Germinal center (tissue), 1 donor: Measurements from ENCODE around the gene MAMSTR.
"Not testable (repeated sequence)": the region's sequence is repeated elsewhere in the genome, so short reads cannot be mapped to it uniquely, and the experiment has no call there.

Experiments used
- DNase-seq: peaks from one replicate; pipeline ENCODE4 v3.0.0; 2012; ENCODE audit warnings: mixed read lengths, low spot score

The MAMSTR gene

DNA sequence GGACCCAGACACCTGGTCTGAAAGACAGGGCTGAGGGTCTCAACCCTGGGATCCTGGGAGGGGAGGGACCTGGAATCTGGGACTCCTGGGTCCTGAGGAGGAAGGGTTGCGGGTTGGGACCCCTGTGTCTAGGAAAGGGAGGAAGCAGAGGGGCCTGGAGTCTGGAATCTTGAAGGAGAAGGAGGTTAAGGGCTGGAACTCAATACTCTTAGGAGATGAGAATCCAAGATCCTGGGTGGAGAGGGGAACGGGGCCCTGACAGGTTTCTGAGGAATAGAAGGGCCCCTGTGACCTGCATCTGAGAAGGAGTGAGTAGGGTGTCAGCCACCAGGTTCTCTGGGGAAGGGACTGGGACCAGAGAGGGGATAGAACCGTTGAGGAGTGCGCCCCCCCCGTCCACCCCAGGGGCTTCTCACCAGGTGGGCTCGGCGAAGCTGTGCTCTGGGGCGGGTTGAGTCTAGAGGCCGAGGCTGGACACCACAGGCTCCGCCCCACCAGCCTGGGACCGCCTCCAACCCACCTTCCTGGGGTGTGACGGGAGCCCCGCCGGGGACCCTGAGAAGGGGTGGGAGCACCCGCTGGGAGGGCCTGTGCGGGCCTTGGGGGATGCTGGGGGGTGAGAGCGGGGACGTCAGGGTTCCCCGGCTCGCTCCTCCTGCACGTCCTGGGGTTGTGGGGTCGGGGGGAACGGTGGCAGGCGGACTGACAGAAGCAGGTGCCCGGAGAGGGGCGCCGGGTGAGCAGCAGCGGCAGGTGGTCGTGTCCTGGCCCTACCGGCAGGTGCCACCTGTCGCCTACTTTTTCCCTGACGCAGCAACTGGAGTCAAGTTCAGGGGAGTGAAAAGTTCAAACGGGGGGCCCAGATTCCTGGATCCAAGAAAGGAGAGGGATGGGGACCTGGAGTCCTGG is at the start of gene MAMSTR:
TSS of gene MAMSTR (minus strand) at position 463 of the 909 bp plus-strand sequence. CDS start 694 bp downstream, outside the sequence.
- no peak for DNase-seq

GRCh38 chr19:48768994-48769713 is 49.6 kb upstream of the MAMSTR start:
- no peak for DNase-seq

- DNase-seq = not testable (repeated sequence)
Measured at GRCh38 chr19:48768171-48768753, 48.7 kb upstream of the MAMSTR start.

- DNase-seq = not testable (repeated sequence)
Measured at GRCh38 chr19:48765816-48766215, 46.3 kb upstream of the MAMSTR start.

- DNase-seq = no peak
Measured at GRCh38 chr19:48760504-48761205, 41.1 kb upstream of the MAMSTR start.

DNA sequence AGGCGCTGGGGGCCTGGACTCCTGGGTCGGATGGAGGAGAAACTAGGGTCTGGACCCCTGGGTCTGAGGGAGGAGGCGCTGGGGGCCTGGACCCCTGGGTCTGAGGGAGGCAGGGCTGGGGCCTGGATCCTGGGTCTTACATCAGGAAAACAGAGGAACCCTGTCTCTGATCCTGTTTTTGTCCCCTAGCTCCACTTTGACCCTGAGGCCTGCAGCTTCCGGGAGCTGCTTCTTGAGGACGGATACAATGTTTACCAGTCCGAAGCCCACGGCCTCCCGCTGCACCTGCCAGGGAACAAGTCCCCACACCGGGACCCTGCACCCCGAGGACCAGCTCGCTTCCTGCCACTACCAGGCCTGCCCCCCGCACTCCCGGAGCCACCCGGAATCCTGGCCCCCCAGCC is 38.2 kb upstream of the MAMSTR start:
- no peak for DNase-seq

DNA sequence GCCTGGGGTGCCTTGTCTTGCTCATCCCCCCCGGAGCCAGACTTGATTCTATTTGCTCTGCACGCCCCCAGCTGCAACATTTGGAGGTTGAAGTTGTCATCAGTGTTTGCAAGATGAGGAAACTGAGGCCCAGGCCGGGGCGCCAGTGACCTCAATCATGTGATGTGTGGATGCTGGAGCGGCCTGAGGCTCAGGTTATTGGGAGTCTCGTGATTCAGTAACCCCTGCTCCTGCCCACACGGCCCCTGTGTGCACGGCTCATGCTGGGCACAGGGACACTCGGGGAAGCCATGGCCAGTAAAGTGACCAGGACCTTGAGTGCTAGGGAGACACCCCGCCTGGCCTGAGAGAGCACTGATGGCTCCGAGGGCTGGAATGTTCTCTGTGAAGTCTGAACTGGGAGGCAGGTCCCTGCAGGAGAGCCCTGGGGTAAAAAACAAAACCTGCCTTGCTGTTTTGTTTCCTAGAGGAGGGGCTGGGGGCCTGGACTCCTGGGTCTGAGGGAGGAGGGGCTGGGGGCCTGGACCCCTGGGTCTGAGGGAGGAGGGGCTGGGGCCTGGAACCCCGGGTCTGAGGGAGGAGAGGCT is 37.7 kb upstream of the MAMSTR start:
- no peak for DNase-seq

GRCh38 chr19:48756686-48757085 is 37.2 kb upstream of the MAMSTR start:
- no peak for DNase-seq

GRCh38 chr19:48756212-48756611 is 36.7 kb upstream of the MAMSTR start:
- no peak for DNase-seq

DNA sequence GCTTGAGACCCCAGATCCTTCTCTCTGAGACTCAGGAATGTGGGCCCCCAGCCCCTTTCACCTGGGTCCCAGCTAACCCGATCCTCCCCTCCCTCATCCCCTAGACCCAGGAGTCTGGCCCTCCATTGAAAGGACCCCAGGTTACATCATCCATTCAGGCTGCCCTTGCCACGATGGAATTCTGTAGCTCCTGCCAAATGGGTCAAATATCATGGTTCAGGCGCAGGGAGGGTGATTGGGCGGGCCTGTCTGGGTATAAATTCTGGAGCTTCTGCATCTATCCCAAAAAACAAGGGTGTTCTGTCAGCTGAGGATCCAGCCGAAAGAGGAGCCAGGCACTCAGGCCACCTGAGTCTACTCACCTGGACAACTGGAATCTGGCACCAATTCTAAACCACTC is 36.3 kb upstream of the MAMSTR start:
- DNase-seq = no peak

DNA sequence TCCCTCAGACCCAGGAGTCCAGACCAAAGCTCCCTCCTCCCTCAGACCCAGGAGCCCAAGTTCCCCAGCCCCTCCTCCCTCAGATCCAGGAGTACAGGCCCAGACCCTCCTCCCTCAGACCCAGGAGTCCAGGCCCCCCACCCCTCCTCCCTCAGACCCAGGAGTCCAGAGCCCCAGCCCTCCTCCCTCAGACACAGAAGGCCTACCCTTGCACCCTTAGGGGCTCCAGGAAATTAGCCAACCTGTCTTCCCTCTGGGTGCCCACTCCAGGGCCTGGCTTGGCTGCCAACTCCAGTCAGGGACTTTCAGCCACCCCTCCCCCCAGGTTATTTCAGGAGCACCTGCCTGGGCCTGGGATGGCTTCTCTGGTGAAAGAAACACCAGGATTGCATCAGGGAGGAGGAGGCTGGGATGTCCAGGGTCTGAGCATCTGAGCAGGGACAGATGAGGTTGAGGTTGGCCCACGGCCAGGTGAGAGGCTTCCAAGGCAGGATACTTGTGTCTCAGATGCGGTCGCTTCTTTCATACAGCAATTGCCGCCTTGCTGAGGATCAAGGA is 35.6 kb upstream of the MAMSTR start, which contains the start of gene FGF21:
TSS of gene FGF21 (plus strand) at position 441 of the 558 bp plus-strand sequence. CDS start 713 bp downstream, outside the sequence.
- DNase-seq = no peak

GRCh38 chr19:48752496-48753365 is 33.2 kb upstream of the MAMSTR start, which contains the start of gene FUT1:
Gene FUT1 (minus strand): TSS chr19:48752641. CDS start chr19:48751281, 1,360 bp downstream.
- peak; percentile 74 for DNase-seq

- DNase-seq = no peak
Measured at GRCh38 chr19:48751845-48752495, 32.4 kb upstream of the MAMSTR start.

DNA sequence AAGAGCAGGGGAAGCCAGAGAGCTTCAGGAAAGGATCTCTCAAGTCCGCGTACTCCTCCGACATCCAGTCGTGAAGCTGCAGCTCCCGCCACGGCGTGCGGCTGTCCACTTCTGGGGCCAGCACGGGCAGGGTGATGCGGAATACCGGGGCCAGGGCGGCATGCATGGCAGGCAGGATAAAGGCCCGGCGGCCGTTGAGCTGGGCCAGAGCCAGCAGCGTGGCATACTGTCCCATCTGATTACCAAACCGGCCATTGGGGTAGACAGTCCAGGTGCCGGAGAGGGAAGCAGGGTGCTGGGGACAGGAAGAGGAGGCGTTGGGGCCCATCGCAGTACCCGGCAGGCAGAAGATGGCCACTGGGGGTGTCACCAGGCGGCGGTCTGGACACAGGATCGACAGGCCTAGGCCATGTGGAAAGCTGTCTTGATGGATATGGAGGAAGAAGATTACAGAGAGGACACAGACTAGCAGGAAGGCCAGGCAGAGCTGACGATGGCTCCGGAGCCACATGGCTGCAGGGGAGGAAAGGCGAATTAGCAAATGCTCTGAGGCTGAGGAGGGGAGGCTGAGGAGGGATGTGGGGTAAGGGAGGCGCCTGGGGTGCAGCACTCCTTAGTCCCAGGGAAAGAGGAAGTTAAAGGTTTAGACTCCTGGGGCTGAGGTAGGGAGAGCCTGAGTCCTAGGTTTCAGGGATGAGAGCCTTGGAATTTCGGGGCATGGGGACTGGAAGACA is 31.4 kb upstream of the MAMSTR start:
- DNase-seq = no peak

- no peak for DNase-seq
Measured at GRCh38 chr19:48750351-48750750, 30.8 kb upstream of the MAMSTR start.

DNA sequence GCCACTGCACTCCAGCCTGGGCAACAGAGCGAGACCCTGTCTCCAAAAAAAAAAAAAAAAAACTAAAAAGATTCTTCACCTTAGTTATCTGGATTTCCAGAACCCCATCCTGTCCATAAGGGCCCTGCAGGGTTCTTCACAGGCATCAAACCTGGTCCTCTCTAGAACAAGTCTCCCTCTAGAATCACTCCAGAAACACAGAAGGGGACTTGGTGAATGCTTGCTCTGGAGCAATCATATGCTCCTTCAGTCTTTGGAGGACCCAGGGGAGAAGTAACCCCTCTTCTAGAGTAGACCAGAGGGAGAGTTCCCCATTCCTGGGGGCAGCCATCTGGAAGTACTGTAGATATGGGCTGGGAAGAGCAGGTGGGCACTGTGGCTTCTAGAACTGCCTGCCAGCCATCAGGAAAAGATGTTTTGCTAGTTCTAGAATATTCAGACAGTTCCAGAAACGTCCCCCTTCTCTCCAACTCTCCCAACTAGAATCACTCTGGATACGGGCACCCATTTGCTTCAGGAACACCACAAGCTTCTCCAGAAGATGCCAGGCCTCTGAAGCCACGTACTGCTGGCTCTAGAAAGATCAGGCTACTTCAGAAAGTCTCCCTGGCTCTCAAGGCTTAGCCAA is 30.2 kb upstream of the MAMSTR start:
- no peak for DNase-seq

DNA sequence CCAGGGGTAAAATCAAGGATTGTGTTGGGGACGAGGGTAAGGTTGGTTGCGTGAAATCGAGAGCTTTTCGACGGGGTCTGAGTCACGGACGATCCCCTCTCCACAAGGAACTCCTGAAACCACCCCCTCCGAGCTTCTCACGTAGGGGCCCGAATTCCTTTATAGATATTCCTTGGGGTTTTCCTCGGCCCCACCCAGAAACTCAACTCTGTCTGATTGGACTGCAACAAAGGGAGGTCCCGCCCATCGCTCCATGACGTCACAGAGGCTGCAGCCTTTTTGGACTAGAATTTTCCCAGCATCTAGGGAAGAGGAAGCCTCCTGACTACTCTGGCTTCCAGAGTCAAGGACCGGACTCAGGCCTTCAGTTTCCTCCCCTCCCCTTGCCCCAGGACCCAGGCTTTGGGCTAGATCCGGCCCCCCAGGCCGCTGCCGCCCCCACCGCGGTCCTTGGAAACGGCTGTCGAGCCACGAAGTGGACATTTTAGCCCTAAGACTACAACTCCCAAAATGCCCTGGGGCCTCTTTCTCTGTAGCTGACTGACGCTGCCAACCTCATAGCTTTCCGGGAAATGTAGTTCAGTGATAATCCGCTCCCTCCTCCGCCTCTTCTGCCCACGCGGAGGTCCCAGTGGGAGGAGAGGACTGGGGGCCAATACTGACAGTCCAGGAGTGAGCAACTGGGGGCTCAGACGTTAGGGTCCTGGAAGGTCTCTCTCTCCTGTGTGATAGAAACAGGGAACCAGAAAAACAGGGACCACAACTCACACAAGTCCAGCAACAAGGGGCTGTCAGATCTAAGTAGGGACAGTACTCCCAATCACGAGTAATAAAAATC is 27.4 kb upstream of the MAMSTR start, which contains the start of gene IZUMO1:
TSS of gene IZUMO1 (minus strand) at position 172 of the 838 bp plus-strand sequence. CDS start 1,050 bp downstream, outside the sequence.
- DNase-seq = peak; percentile 77
